Keratinocyte (primary cell): Measurements from ENCODE around the gene FKBP1B. TPM values are rescaled to one million over a fixed set of nuclear protein-coding genes. Genes with fewer than 3 reads are reported as not detected.

Experiments used
- DNase-seq: peaks from one replicate; pipeline ENCODE4 v3.0.0-alpha.2; 2011; ENCODE audit warnings: low read depth, missing footprints, low spot score
- FAIRE-seq: peaks from 2 replicates; lab custom pipeline; 2011; peaks lifted over from hg19 to GRCh38; lab: Jason Lieb, UNC
- H2AFZ ChIP-seq: 2 replicates; pipeline ENCODE4 v1.6.0; 2012; ENCODE audit warnings: low read length, control low read depth, inconsistent platforms; ENCODE audit not compliant: control insufficient read depth
- H3K27ac ChIP-seq: 2 replicates; pipeline ENCODE4 v1.5.1; 2011; ENCODE audit warnings: low read length; ENCODE audit not compliant: control insufficient read depth, insufficient read depth
- H3K27me3 ChIP-seq: 3 replicates; pipeline ENCODE4 v1.6.0; 2011; ENCODE audit warnings: low read length; ENCODE audit not compliant: control insufficient read depth, insufficient read depth; ENCODE audit errors: extremely low read depth
- H3K36me3 ChIP-seq, 2 experiments: 2 replicates in 1 of 2; 3 replicates in 1 of 2; pipeline ENCODE4 v1.5.1; 2011; ENCODE audit warnings: low read length in 2 of 2, mild to moderate bottlenecking in 1 of 2; ENCODE audit not compliant: control insufficient read depth in 2 of 2, insufficient read depth in 2 of 2; ENCODE audit errors: extremely low read depth in 1 of 2
- H3K4me1 ChIP-seq: 3 replicates; pipeline ENCODE4 v1.5.1; 2011; ENCODE audit warnings: low read length; ENCODE audit not compliant: control insufficient read depth, insufficient read depth; ENCODE audit errors: extremely low read depth
- H3K4me2 ChIP-seq: 3 replicates; pipeline ENCODE4 v1.6.0; 2011; ENCODE audit warnings: low read depth, low read length; ENCODE audit not compliant: control insufficient read depth, insufficient read depth; ENCODE audit errors: extremely low read depth
- H3K4me3 ChIP-seq, 3 experiments: fragments of 200-600 bp in 1 of 3; sonication (generic) in 1 of 3; 2 replicates in 2 of 3; 3 replicates in 1 of 3; pipeline ENCODE4 v1.5.1; 2011 to 2016; ENCODE audit warnings: low read length in 3 of 3, mild to moderate bottlenecking in 3 of 3, control low read depth in 2 of 3, inconsistent platforms in 1 of 3, low read depth in 1 of 3, mixed read lengths in 1 of 3, mixed run types in 1 of 3, moderate library complexity in 1 of 3; ENCODE audit not compliant: control insufficient read depth in 2 of 3, insufficient read depth in 2 of 3; ENCODE audit errors: extremely low read depth in 1 of 3
- H3K79me2 ChIP-seq: 2 replicates; pipeline ENCODE4 v1.6.0; 2012; ENCODE audit warnings: low read length; ENCODE audit not compliant: control insufficient read depth, insufficient read depth
- H3K9ac ChIP-seq: 3 replicates; pipeline ENCODE4 v1.6.0; 2011; ENCODE audit warnings: low read length; ENCODE audit not compliant: control insufficient read depth, insufficient read depth; ENCODE audit errors: extremely low read depth
- H3K9me1 ChIP-seq: 3 replicates; pipeline ENCODE4 v1.6.0; 2011; ENCODE audit warnings: low read length; ENCODE audit not compliant: control insufficient read depth, insufficient read depth; ENCODE audit errors: extremely low read depth
- H3K9me3 ChIP-seq: 2 replicates; pipeline ENCODE4 v1.5.1; 2012; ENCODE audit warnings: low read depth, low read length; ENCODE audit not compliant: control insufficient read depth
- H4K20me1 ChIP-seq: 3 replicates; pipeline ENCODE4 v1.6.0; 2011; ENCODE audit warnings: low read length; ENCODE audit not compliant: control insufficient read depth, insufficient read depth; ENCODE audit errors: extremely low read depth
- CTCF ChIP-seq, 3 experiments: IDR thresholded peaks in 1 of 3; conservative IDR thresholded peaks in 1 of 3; optimal IDR thresholded peaks in 1 of 3; 2 replicates in 2 of 3; 3 replicates in 1 of 3; pipeline versions ENCODE3 to v1.5.1; 2011; ENCODE audit warnings: low read length in 3 of 3, mild to moderate bottlenecking in 3 of 3, moderate library complexity in 2 of 3, control low read depth in 1 of 3, inconsistent platforms in 1 of 3; ENCODE audit not compliant: insufficient read depth in 2 of 3; ENCODE audit errors: extremely low read depth in 1 of 3
- EZH2 ChIP-seq: IDR thresholded peaks from one replicate; pipeline ENCODE4 v1.6.1; 2012; ENCODE audit warnings: inconsistent platforms, mild to moderate bottlenecking, low read length, moderate library complexity
- dilution Hi-C: fragments of 300-500 bp; cut with MboI; formaldehyde crosslinking; loops from one replicate; pipeline ENCODE4 v1.7.0; 2020; ENCODE audit warnings: low sequenced_read_pairs; ENCODE audit not compliant: extremely low pct_ligation_motif_present
- polyA plus RNA-seq, 5 experiments: library from polyadenylated mRNA; depleted of rRNA in 3 of 5; stranded (reverse) in 3 of 5; stranded (forward) in 1 of 5; unstranded in 1 of 5; fragments of >200 nt; gene quantifications; 1 replicate in 1 of 5; 2 replicates in 3 of 5; 3 replicates in 1 of 5; pipeline versions ENCODE4 v1.2.1 to v1.2.3, GENCODE V29; 2011 to 2012; ENCODE audit warnings: missing spikeins in 2 of 5, low read depth in 1 of 5, low replicate concordance in 1 of 5

The FKBP1B gene
- polyA plus RNA-seq, 1 donor (not counting 4 experiments of a cell fraction or from before 2014, with no cell fraction given), result 24.5 TPM

GRCh38 chr2:24072259-24072658 is 22.7 kb downstream of the FKBP1B start:
- H3K4me3 ChIP-seq, result no peak overlapping the region
- dilution Hi-C loops, result no loop called here
- FAIRE-seq (no peak), DNase-seq (no peak)
- peaks cover 4% of the 10 kb centered on the region for H4K20me1 ChIP-seq
- no peaks in the 10 kb centered on the region for H3K27me3 ChIP-seq
- H3K4me1 ChIP-seq, result no peaks in the 10 kb centered on the region
- H3K36me3 ChIP-seq, result peaks cover 16 to 19% of the 10 kb centered on the region in 2 experiments
- H3K9me3 ChIP-seq, result no peaks in the 10 kb centered on the region
- H3K79me2 ChIP-seq, result peaks cover 56% of the 10 kb centered on the region
- no peak overlapping the region for H3K4me2 ChIP-seq
- no peak overlapping the region for H2AFZ ChIP-seq
- no peak for TF ChIP-seq EZH2
- H3K27ac ChIP-seq, result no peak overlapping the region
- H3K9me1 ChIP-seq, result peaks cover 3% of the 10 kb centered on the region
- H3K9ac ChIP-seq, result no peak overlapping the region

GRCh38 chr2:24073816-24074215 is 24.3 kb downstream of the FKBP1B start:
- dilution Hi-C loops, result no loop called here
- Histone ChIP-seq H3K9ac (no peak overlapping the region), H4K20me1 (peaks cover 4% of the 10 kb centered on the region), H3K4me3 (no peak overlapping the region), H3K4me1 (peaks cover 7% of the 10 kb centered on the region), H3K9me3 (no peaks in the 10 kb centered on the region), H3K27ac (no peak overlapping the region), H3K36me3 (peaks cover 10 to 16% of the 10 kb centered on the region in 2 experiments), H2AFZ (no peak overlapping the region), H3K27me3 (no peaks in the 10 kb centered on the region), H3K9me1 (peaks cover 3% of the 10 kb centered on the region), H3K4me2 (no peak overlapping the region), H3K79me2 (peaks cover 56% of the 10 kb centered on the region)
- TF ChIP-seq EZH2 (no peak), CTCF (optimal IDR thresholded peaks at IDR 0.05 in 1 of 3, IDR thresholded peaks at IDR 0.05 in 1 of 3, conservative IDR thresholded peaks at IDR 0.05 in 1 of 3; ENCODE audit: extremely low read depth in 1 of 3, insufficient read depth in 2 of 3, low read length in 3 of 3) (no peak)
- DNase-seq (no peak), FAIRE-seq (no peak)

- H3K79me2 ChIP-seq, result peaks cover 45% of the 10 kb centered on the region
- TF ChIP-seq CTCF (optimal IDR thresholded peaks at IDR 0.05 in 1 of 3, IDR thresholded peaks at IDR 0.05 in 1 of 3, conservative IDR thresholded peaks at IDR 0.05 in 1 of 3; ENCODE audit: extremely low read depth in 1 of 3, insufficient read depth in 2 of 3, low read length in 3 of 3) (no peak), EZH2 (no peak)
- no peaks in the 10 kb centered on the region for H3K9me1 ChIP-seq
- DNase-seq (no peak), FAIRE-seq (no peak)
- no peaks in the 10 kb centered on the region for H3K9me3 ChIP-seq
- H2AFZ ChIP-seq, result no peak overlapping the region
- peak overlapping the region; percentile 67 to 82 (median 74) for H3K4me3 ChIP-seq
- H3K27me3 ChIP-seq, result no peaks in the 10 kb centered on the region
- peak overlapping the region; percentile 93 for H3K9ac ChIP-seq
- H3K4me1 ChIP-seq, result peaks cover 7% of the 10 kb centered on the region
- H3K36me3 ChIP-seq, result peaks cover 6 to 12% of the 10 kb centered on the region in 2 experiments
- H3K27ac ChIP-seq, result peak overlapping the region; percentile 77
- dilution Hi-C loops, result no loop called here
- H4K20me1 ChIP-seq, result peaks cover 4% of the 10 kb centered on the region
- H3K4me2 ChIP-seq, result peak overlapping the region; percentile 60
Observed at GRCh38 chr2:24075259-24075658, 25.7 kb downstream of the FKBP1B start.
